NCI-H1436 treated with DMSO at 0.1 percent for 48 hours (cell line): Measurements from ENCODE around the gene GRIA4.

Experiments
- DNase-seq: peaks from one replicate; lab custom pipeline; 2025; lab: John Stamatoyannopoulos, UW

GRIA4 gene

GRCh38 chr11:105789579-105790420 lies 179.9 kb downstream of the GRIA4 start:
- no peak for DNase-seq

- no peak for DNase-seq
Measured at GRCh38 chr11:105790840-105791239, 181.0 kb downstream of the GRIA4 start.

GRCh38 chr11:105793092-105793491 lies 183.2 kb downstream of the GRIA4 start:
- DNase-seq = no peak

GRCh38 chr11:105799263-105799662 lies 189.4 kb downstream of the GRIA4 start:
- DNase-seq = no peak

- DNase-seq = no peak
Measured at GRCh38 chr11:105799728-105800462, 190.0 kb downstream of the GRIA4 start.

GRCh38 chr11:105802390-105802789 lies 192.5 kb downstream of the GRIA4 start:
- DNase-seq = no peak

- DNase-seq = no peak
Measured at GRCh38 chr11:105811242-105811641, 201.4 kb downstream of the GRIA4 start.

- no peak for DNase-seq
Measured at GRCh38 chr11:105821372-105821771, 211.5 kb downstream of the GRIA4 start.

GRCh38 chr11:105821781-105822180 lies 211.9 kb downstream of the GRIA4 start:
- no peak for DNase-seq

- DNase-seq = no peak
Measured at GRCh38 chr11:105823495-105824033, 213.7 kb downstream of the GRIA4 start.

GRCh38 chr11:105824457-105825013 lies 214.7 kb downstream of the GRIA4 start:
- no peak for DNase-seq

GRCh38 chr11:105825141-105825540 lies 215.3 kb downstream of the GRIA4 start:
- no peak for DNase-seq

GRCh38 chr11:105827906-105828305 lies 218.0 kb downstream of the GRIA4 start:
- DNase-seq = no peak

GRCh38 chr11:105829084-105829483 lies 219.2 kb downstream of the GRIA4 start:
- no peak for DNase-seq

- no peak for DNase-seq
Measured at GRCh38 chr11:105834461-105834860, 224.6 kb downstream of the GRIA4 start.

- no peak for DNase-seq
Measured at GRCh38 chr11:105838668-105839384, 229.0 kb downstream of the GRIA4 start.

- DNase-seq = no peak
Measured at GRCh38 chr11:105840391-105840790, 230.5 kb downstream of the GRIA4 start.

- no peak for DNase-seq
Measured at GRCh38 chr11:105852403-105852802, 242.5 kb downstream of the GRIA4 start.

GRCh38 chr11:105854269-105854668 lies 244.4 kb downstream of the GRIA4 start:
- DNase-seq = no peak

- DNase-seq = no peak
Measured at GRCh38 chr11:105856954-105857353, 247.1 kb downstream of the GRIA4 start.

- no peak for DNase-seq
Measured at GRCh38 chr11:105857728-105858127, 247.9 kb downstream of the GRIA4 start.

GRCh38 chr11:105858841-105859240 lies 249.0 kb downstream of the GRIA4 start:
- DNase-seq = no peak
